ENCODE measurements around the gene C21orf91. TPM values are rescaled to one million over a fixed set of nuclear protein-coding genes. Genes with fewer than 3 reads are reported as not detected.
"Not testable (repeated sequence)": the region's sequence is repeated elsewhere in the genome, so short reads cannot be mapped to it uniquely, and the experiment has no call there.

C21orf91 gene
- total RNA-seq, 1 donor from 2014 or later: 7.4 TPM

DNA sequence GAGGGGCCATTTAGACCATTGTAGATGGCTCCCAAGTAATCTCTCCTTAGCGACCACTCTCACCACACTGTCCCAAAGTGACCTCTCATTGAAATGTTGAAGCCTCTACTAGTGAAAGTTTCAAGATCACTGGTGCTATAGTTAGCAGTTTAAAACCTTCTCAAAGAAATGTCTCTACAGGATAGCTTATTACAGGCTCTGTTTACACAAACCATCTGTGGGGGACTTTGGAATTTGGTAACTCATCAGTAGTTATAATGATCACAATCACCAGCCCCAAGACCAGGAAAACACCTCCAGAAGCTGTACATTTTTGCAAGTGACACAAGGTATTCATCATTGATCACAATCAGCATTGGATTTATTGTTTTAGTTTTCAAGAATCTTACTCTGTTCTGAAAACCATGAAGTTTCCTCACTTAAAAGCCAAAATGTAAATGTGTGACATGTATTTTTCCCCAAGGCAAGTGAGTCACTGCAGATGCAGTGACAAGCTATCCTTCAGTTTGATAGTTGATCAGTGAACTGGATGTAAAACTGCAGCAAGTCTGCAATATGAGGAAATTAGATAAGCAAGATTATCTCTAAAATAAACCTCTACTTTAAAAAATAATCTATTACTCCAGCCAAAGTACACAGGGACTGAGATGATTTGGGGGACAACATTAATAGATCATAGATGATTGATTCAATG is 41.9 kb downstream of the C21orf91 start:
- DNase-seq (ENCODE audit: low spot score): no peak

DNA sequence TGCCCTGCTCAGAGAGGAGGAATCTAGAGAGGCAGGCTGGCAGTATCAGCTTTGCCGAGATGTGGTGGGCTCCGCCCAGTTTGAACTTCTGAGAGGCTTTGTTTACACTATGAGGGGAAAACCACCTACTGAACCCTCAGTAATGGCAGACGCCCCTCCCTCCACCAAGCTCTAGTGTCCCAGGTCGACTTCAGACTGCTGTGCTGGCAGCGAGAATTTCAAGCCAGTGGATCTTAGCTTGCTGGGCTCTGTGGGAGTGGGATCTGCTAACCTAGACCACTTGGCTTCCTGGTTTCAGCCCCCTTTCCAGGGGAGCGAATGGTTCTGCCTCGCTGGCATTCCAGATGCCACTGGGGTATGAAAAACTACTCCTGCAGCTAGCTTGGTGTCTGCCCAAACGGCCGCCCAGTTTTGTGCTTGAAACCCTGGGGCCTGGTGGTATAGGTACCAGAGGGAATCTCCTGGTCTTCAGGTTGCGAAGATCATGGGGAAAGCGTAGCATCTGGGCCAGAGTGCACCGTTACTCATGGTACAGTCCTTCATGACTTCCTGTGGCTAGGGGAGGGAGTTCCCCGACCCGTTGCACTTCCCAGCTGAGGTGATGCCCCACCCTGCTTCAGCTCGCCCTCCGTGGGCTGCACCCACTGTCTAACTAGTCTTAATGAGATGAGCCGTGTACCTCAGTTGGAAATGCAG is 43.6 kb downstream of the C21orf91 start:
- DNase-seq (ENCODE audit: low spot score): no peak

DNA sequence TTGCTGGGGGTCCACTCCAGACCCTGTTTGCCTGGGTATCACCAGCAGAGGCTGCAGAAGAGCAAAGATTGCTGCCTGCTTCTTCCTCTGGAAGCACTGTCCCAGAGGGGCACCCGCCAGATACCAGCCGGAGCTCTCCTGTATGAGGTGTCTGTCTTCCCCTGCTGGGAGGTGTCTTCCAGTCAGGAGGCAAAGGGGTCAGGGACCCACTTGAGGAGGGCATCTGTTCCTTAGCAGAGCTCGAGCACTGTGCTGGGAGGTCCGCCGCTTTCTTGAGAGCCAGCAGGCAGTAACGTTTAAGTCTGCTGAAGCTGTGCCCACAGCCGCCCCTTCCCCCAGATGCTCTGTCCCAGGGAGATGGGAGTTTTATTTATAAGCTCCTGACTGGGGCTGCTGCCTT is 44.1 kb downstream of the C21orf91 start:
- not testable (repeated sequence) for DNase-seq (ENCODE audit: low spot score)

DNA sequence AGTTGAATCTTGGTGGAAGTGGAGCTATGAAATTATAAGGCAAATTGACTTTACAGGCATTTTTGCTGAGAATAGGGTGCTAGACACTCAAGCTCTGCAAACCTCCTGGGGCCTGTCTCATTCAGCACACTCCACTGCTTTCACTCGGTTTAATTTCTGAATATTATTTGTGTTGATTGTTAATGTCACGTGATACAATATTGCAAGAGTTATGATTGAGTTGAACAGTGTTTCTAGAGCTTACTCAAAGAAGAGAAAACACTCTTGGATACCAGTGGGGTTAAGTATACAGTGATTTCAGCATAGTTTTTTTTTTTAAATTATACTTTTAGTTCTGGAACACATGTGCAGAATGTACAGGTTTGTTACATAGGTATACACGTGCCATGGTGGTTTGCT is 49.7 kb downstream of the C21orf91 start:
- DNase-seq (ENCODE audit: low spot score): no peak

- DNase-seq (ENCODE audit: low spot score): no peak
Measured at GRCh38 chr21:17768840-17769446, 50.2 kb downstream of the C21orf91 start.

GRCh38 chr21:17765207-17765606 is 53.9 kb downstream of the C21orf91 start:
- DNase-seq (ENCODE audit: low spot score): no peak

GRCh38 chr21:17763288-17764037 is 55.7 kb downstream of the C21orf91 start:
- no peak for DNase-seq (ENCODE audit: low spot score)

- DNase-seq (ENCODE audit: low spot score): no peak
Measured at GRCh38 chr21:17759511-17760178, 59.5 kb downstream of the C21orf91 start.

DNA sequence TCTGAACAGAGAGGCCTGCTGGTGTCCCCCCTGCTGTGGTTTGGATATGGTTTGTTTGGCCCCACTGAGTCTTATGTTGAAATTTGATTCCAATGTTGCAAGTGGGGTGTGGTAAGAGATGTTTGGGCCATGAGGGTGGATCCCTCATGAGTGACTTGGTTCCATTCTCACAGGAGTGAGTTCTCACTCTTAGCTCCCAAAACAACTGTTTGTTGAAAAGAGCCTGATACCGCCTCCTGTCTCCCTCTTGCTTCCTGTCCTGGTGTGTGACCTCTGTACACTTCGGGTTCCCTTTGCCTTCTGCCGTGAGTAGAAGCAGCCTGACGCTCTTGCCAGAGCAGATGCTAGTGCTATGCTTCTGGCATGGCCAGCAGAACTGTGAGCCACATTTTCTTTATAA is 60.5 kb downstream of the C21orf91 start:
- no peak for DNase-seq (ENCODE audit: low spot score)

- no peak for DNase-seq (ENCODE audit: low spot score)
Measured at GRCh38 chr21:17757671-17758070, 61.5 kb downstream of the C21orf91 start.

GRCh38 chr21:17753736-17754135 is 65.4 kb downstream of the C21orf91 start:
- DNase-seq (ENCODE audit: low spot score): no peak

- DNase-seq (ENCODE audit: low spot score): no peak
Measured at GRCh38 chr21:17752171-17752570, 67.0 kb downstream of the C21orf91 start.

DNA sequence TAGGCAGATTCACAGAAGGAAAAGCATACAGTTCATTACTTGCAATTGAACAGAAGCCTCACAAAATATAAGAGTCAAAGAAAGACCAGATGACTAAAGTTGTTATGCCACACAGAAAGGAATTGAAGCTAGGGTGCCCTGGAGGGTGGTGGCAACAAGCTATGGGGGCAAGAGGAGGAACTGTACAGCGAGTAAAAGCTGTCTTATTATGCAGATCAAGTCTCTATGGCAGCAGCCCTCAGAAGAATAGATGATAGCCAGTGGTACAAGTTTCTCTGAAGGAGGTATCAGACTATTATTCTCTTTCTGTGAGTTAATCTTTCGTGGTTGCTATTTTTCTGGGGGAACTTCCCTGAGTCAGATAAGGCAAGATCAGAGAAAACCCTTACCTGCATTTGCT is 72.2 kb downstream of the C21orf91 start:
- DNase-seq (ENCODE audit: low spot score): no peak

GRCh38 chr21:17745086-17745485 is 74.1 kb downstream of the C21orf91 start:
- no peak for DNase-seq (ENCODE audit: low spot score)

DNA sequence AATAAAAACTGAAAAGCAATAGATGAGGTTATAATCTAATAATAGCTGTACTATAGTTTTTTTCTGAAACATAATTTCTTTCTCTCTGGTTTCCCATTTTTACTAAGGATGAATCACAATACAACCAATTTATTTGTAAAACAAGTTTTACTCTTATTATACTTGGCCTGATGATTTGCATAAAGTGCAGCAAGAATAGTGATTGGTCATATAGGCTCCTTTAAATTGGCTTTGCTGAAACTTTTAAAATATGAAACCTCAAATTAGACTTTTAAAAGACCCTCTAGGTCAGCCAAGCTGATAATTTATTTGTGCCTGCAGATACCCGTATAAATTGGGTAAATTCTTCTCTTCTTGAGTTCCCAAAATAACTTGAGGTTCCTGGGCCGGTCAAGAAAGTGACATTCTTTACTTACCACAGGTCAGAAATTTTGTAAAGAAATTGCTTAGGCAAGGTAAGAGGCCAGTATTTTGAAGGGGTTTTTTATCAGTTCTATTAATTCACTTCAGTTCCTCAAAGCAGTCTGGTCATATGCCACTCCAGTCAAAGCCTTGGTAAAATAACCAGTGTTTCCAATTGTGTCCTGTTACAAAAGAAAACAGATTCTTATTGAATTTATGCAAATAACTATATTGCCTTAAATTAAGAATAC is 76.1 kb downstream of the C21orf91 start:
- DNase-seq (ENCODE audit: low spot score): no peak

GRCh38 chr21:17742181-17742580 is 77.0 kb downstream of the C21orf91 start:
- DNase-seq (ENCODE audit: low spot score): no peak

Other genes with a start within 250 kb of the C21orf91 start
- gene BTG3, start 206.5 kb downstream of the C21orf91 start, total RNA-seq: 15.5 TPM